Measurements from ENCODE around the gene RGL1.

The RGL1 gene

GRCh38 chr1:183920651-183921050 is 115.7 kb downstream of the RGL1 start:
- DNase-seq, result no peak

DNA sequence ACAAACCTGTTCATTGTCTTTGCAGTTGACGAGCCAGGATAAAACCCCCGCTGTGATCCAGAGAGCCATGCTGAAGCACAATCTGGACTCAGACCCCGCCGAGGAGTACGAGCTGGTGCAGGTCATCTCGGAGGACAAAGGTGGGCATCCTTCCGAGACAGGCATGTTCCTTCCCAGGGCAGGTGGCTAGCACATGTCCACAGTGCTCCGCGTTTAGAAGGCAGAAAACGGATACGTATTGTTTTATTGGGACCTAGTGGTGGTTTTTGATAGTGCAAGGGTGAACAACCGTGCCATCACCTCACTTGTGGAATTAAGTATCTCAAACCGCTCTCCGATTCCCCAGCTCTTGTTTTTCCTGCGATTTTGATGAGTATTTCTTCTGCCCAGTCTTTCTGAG is 117.3 kb downstream of the RGL1 start:
- no peak for DNase-seq

- DNase-seq, result no peak
These were observed 121.0 kb downstream of the RGL1 start for GRCh38 chr1:183925947-183926346.

GRCh38 chr1:183926983-183927382 is 122.1 kb downstream of the RGL1 start:
- DNase-seq, result no peak

GRCh38 chr1:183931646-183932271 is 126.8 kb downstream of the RGL1 start:
- DNase-seq, result no peak

GRCh38 chr1:183932412-183932811 is 127.5 kb downstream of the RGL1 start:
- no peak for DNase-seq

DNA sequence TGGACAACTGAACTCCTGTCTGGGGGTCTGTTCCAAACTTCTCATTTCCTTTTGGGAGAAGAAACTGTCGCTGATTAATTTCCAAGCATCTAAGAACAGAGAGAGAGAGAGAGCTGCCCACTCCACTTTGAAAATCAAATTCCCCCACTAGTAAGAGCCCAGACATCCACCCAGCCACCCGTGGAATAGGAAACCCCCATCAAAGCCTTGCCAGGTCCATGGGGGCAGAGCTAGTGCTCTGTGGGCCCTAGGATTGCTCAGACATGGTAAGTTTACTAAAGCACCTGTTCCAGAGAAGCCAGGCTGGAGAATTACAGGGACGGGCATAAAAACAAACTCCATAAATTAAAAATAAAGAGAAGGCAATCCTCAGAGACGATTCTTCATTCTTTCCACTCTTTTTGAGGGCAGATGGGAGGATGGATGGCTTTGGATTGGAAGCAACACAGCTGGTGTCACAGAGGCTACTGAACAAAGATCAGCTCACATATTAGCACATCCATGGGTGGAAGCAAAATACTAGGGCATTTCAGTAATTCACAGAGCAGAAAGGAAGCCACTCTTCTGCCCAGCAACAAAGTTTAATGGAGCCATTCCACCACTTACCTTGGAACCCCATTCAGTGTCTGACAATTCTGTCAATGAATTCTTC is 128.7 kb downstream of the RGL1 start:
- DNase-seq, result no peak

- no peak for DNase-seq
These were observed 129.4 kb downstream of the RGL1 start for GRCh38 chr1:183934314-183934713.

GRCh38 chr1:183936009-183936408 is 131.1 kb downstream of the RGL1 start:
- no peak for DNase-seq

GRCh38 chr1:183936791-183937190 is 131.9 kb downstream of the RGL1 start:
- no peak for DNase-seq

DNA sequence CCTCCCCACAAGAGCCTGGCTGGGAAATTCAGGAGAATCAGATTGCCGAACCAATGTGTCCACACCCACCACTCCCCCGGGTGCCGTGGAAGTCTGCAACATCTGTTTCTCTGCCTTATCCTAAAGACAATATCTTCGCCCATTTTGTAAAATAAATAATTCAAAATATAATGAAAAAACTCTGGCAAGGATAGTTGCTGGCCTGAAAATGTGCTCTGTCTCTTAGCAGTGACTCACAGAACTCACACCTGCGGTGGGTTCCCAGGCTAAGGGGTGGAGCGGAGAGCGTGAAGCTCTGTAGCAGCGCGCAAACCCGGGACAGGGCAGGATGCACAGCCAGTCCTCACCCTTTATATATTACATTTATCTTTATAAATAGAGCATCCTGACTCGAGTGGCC is 132.7 kb downstream of the RGL1 start:
- DNase-seq, result no peak

DNA sequence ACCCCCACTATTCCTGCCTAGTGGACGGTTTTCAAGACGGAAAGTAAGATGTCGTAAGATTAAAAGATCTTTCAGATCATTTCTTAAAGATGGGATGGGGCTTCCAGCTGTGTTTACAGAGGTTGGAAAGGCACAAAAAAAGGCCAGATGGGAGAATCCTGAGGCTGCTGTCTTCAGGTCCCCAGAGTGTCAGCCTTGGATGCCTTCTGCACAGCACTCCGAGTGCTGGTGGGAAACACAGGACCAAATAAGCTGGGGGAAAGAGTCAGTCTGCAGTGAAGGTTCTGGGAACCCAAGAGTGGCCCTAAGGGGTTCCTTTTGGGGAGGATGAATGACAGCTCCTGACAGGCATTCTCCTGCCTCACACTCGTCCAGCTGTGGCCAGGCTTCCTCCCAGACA is 136.1 kb downstream of the RGL1 start:
- DNase-seq, result no peak

- no peak for DNase-seq
These were observed 138.2 kb downstream of the RGL1 start for GRCh38 chr1:183942933-183943693.

GRCh38 chr1:183945428-183946319 is 140.8 kb downstream of the RGL1 start:
- no peak for DNase-seq

GRCh38 chr1:183946320-183946613 is 141.3 kb downstream of the RGL1 start:
- no peak for DNase-seq

DNA sequence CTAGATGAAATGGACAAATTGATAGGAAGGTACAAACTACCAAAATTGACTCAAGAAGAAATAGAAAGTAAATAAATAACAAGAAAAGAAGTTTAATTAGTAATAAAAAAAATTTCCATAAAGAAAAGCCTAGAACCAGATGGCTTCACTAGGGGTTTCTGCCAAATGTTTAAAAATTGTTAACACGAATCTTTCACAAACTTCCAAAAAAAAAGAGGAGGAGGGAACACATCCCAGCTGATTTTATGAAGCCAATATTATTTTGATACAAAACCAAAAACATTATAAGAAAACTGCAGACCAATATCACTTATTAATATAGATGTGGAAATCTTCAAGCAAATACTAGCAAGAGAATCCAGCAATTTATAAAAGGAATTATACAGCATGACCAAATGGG is 143.1 kb downstream of the RGL1 start:
- no peak for DNase-seq

DNA sequence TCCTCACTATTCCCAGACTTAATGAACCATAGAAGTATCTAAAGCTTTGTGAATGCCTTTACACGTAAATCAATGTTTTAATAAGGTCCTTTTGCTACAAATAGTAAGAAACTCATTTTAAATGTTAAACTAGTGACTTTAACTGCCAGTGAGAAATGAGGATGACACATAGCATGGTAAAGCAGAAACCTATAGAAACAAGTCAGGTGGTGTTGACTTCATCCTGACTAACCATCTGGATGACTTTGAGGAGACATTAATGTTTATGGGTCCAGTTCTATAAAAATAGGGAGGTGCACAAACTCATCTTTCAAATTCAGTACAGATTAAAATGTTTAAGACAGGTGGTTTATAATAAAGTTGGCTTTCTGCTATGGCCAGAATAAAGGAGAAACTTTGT is 147.2 kb downstream of the RGL1 start:
- no peak for DNase-seq

DNA sequence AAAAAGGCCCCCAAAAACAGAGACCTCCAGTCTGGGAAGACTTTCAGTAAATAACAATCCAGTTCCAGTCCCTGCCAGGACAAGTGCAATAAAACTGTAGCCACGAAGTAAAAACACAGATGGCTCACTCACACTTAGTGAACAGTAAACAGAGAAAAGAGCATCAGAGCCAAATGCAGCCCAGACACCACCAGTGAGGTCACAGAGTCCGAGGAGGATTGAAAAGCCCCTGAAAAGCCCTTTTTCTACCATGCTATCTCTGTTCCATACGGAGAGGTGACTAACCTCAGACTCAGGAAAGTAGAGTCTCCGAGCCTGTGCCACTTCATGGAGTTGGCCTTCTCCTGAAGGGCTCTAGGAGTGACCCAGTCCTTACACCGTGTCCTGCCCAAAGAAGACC is 148.1 kb downstream of the RGL1 start:
- DNase-seq, result no peak

- DNase-seq, result no peak
These were observed 149.6 kb downstream of the RGL1 start for GRCh38 chr1:183954496-183954895.

GRCh38 chr1:183956559-183957188 is 151.8 kb downstream of the RGL1 start:
- peak; percentile 90 for DNase-seq

DNA sequence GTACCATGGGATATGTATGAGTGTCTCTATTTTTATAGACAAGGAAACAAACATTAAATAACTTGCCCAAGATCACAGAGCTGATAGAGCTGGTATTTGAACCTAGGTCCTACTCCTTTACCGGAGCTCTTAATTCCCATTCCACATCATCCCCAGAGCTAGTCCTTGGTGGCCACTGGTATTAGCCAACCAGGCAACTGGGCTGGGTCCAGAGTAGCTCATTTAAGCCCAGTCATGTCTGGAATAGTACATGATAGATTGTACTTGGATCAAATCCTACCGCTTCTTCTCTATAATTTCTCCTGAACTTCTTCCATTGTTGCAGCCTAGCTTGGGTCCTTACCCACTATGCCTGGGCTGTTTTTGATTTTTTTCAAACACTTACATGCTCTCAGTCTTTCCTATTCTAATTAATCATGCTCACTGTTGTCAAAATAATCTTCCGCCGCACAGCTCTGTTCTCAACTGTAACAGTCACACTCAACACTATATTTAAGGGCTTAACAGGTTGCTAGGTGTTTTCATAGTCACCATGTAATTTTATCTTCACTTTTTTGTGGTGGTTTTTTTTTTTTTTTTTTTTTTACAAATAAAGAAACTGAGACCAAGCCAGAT is 152.4 kb downstream of the RGL1 start:
- peak; percentile 40 for DNase-seq

- no peak for DNase-seq
These were observed 154.0 kb downstream of the RGL1 start for GRCh38 chr1:183958958-183959357.

DNA sequence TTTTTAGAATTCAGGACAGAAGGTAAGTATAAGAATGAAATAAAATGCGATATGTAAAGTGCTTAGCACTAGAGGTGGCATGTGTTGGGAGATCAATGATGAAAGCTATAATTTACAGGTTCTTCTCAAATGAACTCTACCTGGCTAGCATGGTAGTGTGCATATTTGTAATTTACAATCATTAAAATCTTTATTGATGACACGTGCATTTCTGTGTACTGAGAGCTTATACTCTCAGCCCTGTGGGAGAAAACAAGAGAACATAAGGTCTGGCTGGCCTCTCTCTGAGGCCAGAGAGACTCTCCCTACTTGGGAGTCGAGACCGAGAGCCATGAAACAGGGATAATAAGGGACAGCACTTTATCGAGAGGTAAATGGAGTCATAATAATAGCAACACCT is 156.2 kb downstream of the RGL1 start:
- no peak for DNase-seq
